ENCODE results near the gene PACRG.

PACRG gene

DNA sequence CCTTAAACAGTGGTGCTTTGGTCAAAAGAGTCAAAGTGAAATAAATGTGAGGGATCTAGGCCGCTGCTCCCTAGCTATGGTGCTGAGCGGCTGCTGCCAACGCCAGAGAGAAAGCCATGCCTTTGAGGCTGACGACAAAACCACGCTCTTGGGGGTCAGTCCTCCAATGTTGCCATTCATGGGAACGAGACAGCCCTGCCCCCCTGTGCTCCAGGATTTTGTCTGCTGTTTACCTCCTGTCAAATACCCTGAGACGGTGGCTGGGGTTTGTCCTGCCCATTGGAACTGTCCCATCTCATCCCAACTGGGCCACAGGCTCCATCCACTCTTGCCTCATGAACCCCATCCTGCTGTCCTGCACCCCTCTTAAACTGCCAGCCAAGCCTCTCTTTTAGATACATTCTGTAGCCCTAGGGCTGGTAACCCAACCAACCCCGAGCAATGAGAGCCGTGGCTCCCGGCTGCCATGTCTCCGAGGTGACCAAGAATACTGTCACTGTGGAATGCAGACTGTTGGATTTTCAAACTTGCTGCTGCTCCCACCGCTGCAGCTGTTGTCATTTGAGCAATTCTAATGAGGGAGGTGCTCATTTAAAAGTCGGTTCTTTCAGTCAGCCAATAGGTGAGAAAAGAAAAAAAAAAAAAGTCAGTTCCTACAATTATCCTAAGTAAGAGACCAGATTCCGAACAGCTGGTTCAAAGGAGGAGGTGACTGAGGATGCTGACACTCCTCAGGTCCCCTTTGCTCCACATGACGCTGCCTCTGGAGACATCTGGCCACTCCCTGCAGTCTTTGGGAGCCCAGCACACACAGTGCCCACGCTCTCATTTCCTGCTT, 613.7 kb downstream of the PACRG start:
- TF ChIP-seq, protein P1, sequence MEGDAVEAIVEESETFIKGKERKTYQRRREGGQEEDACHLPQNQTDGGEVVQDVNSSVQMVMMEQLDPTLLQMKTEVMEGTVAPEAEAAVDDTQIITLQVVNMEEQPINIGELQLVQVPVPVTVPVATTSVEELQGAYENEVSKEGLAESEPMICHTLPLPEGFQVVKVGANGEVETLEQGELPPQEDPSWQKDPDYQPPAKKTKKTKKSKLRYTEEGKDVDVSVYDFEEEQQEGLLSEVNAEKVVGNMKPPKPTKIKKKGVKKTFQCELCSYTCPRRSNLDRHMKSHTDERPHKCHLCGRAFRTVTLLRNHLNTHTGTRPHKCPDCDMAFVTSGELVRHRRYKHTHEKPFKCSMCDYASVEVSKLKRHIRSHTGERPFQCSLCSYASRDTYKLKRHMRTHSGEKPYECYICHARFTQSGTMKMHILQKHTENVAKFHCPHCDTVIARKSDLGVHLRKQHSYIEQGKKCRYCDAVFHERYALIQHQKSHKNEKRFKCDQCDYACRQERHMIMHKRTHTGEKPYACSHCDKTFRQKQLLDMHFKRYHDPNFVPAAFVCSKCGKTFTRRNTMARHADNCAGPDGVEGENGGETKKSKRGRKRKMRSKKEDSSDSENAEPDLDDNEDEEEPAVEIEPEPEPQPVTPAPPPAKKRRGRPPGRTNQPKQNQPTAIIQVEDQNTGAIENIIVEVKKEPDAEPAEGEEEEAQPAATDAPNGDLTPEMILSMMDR (conservative IDR thresholded peaks at IDR 0.05; ENCODE audit: low read depth, low read length) = no peak
- no peak for DNase-seq (ENCODE audit: low read depth)
- no peak overlapping the region for H3K4me3 ChIP-seq (ENCODE audit: low read length)

DNA sequence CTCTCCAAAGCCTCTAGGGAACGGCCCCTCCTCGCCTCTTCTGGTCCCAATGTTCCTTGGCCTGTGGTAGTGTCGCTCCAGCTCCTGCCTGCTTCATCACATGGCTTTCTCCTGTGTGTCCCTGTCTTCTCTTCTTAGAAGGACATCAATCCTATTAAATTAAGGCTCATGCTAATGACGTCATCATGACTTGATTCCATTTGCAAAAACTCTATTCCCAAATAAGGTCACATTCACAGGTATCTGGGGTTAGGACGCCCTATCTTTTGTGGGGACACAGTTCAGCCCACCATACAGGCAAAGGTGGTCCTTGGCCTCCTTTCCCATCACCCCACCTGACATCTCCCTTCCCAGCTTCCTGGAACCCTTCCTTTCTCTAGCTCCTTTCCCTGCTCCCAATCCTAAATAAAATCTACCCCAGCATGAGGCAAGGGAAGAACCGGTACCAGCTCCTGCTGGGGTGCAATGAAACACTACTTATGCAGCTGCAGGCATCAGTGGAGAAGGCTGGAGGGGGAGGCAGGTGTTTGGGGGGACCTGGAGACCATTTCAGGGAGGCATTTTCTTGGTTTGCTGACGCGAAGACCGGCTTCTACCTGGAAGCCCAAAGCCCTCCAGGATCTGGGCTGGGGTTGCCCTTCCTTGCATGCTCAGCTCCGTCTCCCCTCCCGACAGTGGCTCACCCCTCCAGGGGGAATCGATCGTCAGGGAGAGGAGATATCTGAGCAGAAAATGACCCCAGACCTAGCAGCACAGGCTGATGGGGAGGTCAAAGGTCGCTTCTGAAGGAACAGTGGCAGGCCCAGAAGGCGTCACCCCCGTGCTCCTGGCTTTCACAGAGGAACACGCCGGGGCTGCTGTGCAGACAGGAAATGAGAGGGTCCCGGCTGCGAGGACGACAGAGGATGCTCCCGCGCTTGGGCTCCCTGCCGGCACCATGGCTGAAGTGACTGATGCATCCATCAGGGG, 615.1 kb downstream of the PACRG start:
- no peak for DNase-seq (ENCODE audit: low read depth)
- TF ChIP-seq, protein P1 (conservative IDR thresholded peaks at IDR 0.05; ENCODE audit: low read depth, low read length) = no peak
- no peak overlapping the region for H3K4me3 ChIP-seq (ENCODE audit: low read length)

DNA sequence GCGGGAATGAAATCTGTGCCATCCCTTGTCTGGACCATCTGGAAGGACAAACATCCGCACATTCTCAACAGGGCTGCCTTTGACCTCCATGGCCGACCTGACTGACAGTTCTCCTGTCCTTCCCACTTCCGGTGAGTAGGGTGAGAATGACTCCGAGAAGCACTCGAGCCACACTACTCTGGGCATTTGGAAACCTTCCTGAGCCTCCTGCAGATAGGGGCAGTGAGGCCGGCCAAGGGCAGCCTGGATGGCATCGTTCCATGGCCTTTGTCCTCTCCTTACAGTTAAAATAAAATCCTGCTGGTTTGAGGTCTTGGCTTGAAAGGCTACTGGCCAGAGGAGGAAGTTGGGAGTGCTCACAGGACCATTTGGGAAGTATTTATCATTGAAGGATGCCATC, 615.8 kb downstream of the PACRG start:
- no peak overlapping the region for H3K4me3 ChIP-seq (ENCODE audit: low read length)
- TF ChIP-seq, protein P1 (conservative IDR thresholded peaks at IDR 0.05; ENCODE audit: low read depth, low read length) = no peak
- DNase-seq (ENCODE audit: low read depth) = no peak

DNA sequence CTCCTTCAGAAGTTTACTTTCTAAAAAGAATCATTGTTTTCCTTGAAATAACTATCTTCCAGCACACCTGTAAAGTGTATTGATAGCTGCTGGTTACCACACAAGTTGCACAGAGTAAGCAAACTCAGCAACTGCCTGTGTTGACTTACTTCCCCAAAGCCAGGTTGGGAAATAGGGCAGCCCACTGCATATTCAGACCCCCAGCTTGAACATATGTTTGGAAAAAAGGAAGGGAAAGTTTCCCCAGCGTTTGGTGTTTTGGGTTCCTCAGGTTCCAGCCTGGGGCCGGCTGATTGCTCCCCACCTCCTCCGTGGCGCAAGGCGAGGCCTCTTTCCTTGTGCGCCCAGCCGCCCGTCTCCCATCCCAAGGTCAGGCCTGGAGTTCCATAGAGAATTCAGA, 616.6 kb downstream of the PACRG start:
- TF ChIP-seq, protein P1 (conservative IDR thresholded peaks at IDR 0.05; ENCODE audit: low read depth, low read length) = no peak
- no peak overlapping the region for H3K4me3 ChIP-seq (ENCODE audit: low read length)
- DNase-seq (ENCODE audit: low read depth) = no peak

DNA sequence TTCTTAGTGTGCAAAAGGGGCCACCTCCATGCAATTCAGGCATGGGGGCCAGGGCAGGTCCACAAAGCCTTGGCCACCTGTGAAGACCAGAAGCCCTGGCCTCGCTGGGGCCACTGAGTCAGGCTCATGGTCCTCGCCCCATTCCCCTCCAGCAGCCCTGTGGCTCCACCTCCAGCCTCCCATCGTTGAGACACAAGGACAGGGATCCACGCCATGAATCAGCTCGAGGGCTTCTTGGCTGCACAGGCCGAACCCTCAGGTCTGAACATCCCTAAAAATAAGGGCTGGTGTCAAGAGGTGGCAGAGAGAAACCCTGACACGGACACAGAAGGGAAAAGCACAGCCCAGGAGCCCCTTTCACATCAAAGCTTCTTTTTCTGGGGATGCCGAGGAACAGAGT, 618.2 kb downstream of the PACRG start:
- DNase-seq (ENCODE audit: low read depth) = no peak
- no peak overlapping the region for H3K4me3 ChIP-seq (ENCODE audit: low read length)
- TF ChIP-seq, protein P1 (conservative IDR thresholded peaks at IDR 0.05; ENCODE audit: low read depth, low read length) = no peak

DNA sequence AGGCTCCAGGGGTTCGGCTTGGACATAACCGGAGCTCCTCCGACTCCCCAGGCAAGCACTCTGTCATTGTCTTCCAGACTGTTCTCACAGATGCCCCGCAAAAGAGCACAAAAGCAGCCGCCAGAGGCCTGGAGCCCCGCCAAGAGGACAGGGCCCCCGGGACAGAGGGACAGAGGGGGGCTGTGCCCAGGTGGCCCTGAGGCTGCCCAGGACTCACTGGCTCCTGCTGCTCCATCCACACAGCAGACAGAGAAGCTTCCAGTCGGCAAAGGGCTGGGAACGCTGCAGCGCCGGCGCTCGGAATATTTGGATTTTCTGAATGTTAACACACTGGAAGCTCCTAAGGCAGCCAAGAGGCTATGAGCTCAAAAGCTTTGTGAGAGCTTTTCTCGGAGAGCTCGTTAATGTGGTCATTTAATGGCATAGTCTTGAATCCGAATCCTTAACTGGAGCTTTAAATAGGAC, 618.8 kb downstream of the PACRG start:
- TF ChIP-seq, protein P1 (conservative IDR thresholded peaks at IDR 0.05; ENCODE audit: low read depth, low read length) = no peak
- no peak overlapping the region for H3K4me3 ChIP-seq (ENCODE audit: low read length)
- DNase-seq (ENCODE audit: low read depth) = peak; percentile 28
